ENCODE results near the gene ADK. TPM values are rescaled to one million over a fixed set of nuclear protein-coding genes. Genes with fewer than 3 reads are reported as not detected.

ADK gene
- total RNA-seq, 1 donor = 57.9 TPM

- H3K4me3 ChIP-seq (ENCODE audit: low read depth, low read length) = no peak overlapping the region
- DNase-seq (ENCODE audit: low read depth) = no peak
- no peak for TF ChIP-seq CTCF (IDR thresholded peaks at IDR 0.05; ENCODE audit: insufficient read depth, low read depth, low read length)
Measured at GRCh38 chr10:74361678-74362077, 210.7 kb downstream of the ADK start.

GRCh38 chr10:74363727-74364126 lies 212.7 kb downstream of the ADK start:
- TF ChIP-seq CTCF (IDR thresholded peaks at IDR 0.05; ENCODE audit: insufficient read depth, low read depth, low read length) = no peak
- no peak overlapping the region for H3K4me3 ChIP-seq (ENCODE audit: low read depth, low read length)
- no peak for DNase-seq (ENCODE audit: low read depth)

DNA sequence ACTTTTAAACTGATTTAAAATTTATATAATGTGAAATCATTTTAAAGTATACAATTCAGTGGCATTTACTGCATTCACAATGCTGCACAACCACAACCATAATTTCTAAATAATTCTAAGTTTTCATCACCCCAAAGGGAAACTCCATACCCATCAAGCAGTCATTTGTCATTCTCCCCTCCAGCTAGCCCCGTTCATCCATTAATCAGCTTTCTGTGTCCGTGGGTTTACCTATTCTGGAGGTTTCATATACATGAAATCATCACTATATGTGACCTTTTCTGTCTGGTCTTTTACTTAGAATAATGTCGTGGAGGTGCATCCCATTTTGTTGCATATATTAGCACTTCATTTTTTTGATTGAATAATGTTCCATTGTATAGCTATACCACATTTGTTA lies 214.1 kb downstream of the ADK start:
- no peak for TF ChIP-seq CTCF (IDR thresholded peaks at IDR 0.05; ENCODE audit: insufficient read depth, low read depth, low read length)
- no peak for DNase-seq (ENCODE audit: low read depth)
- no peak overlapping the region for H3K4me3 ChIP-seq (ENCODE audit: low read depth, low read length)

DNA sequence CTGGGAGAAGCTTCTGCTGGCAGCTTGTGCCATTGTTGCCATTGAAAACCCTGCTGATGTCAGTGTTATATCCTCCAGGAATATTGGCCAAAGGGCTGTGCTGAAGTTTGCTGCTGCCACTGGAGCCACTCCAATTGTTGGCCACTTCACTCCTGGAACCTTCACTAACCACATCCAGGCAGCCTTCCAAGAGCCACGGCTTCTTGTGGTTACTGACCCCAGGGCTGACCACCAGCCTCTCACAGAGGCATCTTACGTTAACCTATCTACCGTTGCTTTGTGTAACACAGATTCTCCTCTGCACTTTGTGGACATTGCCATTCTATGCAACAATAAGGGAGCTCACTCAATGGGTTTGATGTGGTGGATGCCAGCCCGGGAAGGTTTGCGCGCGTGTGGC lies 220.7 kb downstream of the ADK start:
- H3K4me3 ChIP-seq (ENCODE audit: low read depth, low read length) = no peak overlapping the region
- DNase-seq (ENCODE audit: low read depth) = peak; percentile 16
- TF ChIP-seq CTCF (IDR thresholded peaks at IDR 0.05; ENCODE audit: insufficient read depth, low read depth, low read length) = no peak

DNA sequence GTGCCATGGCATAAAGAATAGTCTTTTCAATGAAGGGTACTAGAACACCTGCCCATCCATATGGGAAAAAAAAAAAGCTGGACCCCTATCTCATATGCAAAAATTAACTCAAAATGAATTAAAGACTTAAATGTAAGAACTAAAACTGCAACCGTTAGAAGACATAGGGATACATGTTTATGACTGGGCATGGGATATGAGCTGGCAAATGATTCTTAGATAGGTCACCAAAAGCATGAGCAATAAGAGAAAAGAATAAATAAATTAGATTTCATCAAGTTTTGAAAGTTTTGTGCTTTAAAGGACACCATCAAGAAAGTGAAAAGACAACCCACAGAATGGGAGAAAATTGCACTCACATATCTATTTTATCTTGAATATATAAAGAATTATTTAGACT lies 222.0 kb downstream of the ADK start:
- no peak for TF ChIP-seq CTCF (IDR thresholded peaks at IDR 0.05; ENCODE audit: insufficient read depth, low read depth, low read length)
- no peak for DNase-seq (ENCODE audit: low read depth)
- no peak overlapping the region for H3K4me3 ChIP-seq (ENCODE audit: low read depth, low read length)

DNA sequence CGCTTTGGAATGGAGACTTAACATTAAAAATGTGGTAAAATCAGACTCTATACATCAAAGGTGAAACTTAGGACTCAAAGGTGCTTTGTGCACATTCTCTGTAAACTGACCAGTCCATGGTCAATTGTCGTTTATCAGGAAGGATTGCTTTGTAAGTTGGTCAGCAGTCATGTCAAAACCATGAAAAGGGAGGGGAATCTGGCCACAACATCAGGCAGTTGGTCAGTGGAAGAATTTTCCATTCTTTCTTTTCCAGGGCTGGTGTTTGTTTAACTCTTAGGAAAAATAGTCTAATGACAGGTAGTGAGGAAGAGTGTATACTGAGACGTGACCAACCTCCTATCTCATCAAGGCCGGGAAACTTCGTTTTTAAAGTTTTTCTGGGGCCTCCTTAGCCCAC lies 226.5 kb downstream of the ADK start:
- no peak overlapping the region for H3K4me3 ChIP-seq (ENCODE audit: low read depth, low read length)
- no peak for DNase-seq (ENCODE audit: low read depth)
- TF ChIP-seq CTCF (IDR thresholded peaks at IDR 0.05; ENCODE audit: insufficient read depth, low read depth, low read length) = no peak

- no peak for DNase-seq (ENCODE audit: low read depth)
- H3K4me3 ChIP-seq (ENCODE audit: low read depth, low read length) = no peak overlapping the region
- TF ChIP-seq CTCF (IDR thresholded peaks at IDR 0.05; ENCODE audit: insufficient read depth, low read depth, low read length) = no peak
Measured at GRCh38 chr10:74379474-74379873, 228.5 kb downstream of the ADK start.
